Measurements from ENCODE around the gene DEPDC1. TPM values are rescaled to one million over a fixed set of nuclear protein-coding genes. Genes with fewer than 3 reads are reported as not detected.

Gene DEPDC1
- total RNA-seq, 1 experiment from 2014 or later, result 61.9 TPM

- intact Hi-C loops (cut with micrococcal nuclease), result no loop called here
- Histone ChIP-seq H3K36me3 (ENCODE audit: control insufficient read depth in 1 of 2, insufficient read depth in 2 of 2, low read length in 2 of 2) (peaks cover 0 to 34% of the 10 kb centered on the region in 2 experiments; a peak in 2 of 4 replicates), H3K9me2 (ENCODE audit: insufficient read depth) (no peaks in the 10 kb centered on the region), H3K27ac (ENCODE audit: low read depth, low read length) (no peak overlapping the region), H3K9me3 (ENCODE audit: control insufficient read depth in 1 of 2, insufficient read depth in 1 of 2, low read depth in 1 of 2, low read length in 2 of 2) (peaks cover 0 to 10% of the 10 kb centered on the region in 2 experiments; a peak in 1 of 4 replicates), H4K20me1 (ENCODE audit: insufficient read depth) (no peaks in the 10 kb centered on the region), H3K79me2 (ENCODE audit: insufficient read depth, low read length) (no peaks in the 10 kb centered on the region), H2AFZ (ENCODE audit: low read depth, low read length, poor library complexity, severe bottlenecking) (no peak overlapping the region), H3K9ac (ENCODE audit: low read length) (no peak overlapping the region), H3K4me3 (replicated peaks in 1 of 2; ENCODE audit: low read depth in 1 of 2, low read length in 2 of 2) (no peak overlapping the region), H3K27me3 (ENCODE audit: insufficient read depth, low read length) (no peaks in the 10 kb centered on the region), H3K4me1 (ENCODE audit: control insufficient read depth in 1 of 2, insufficient read depth in 2 of 2, low read length in 2 of 2) (peaks cover 0 to 19% of the 10 kb centered on the region in 2 experiments; a peak in 2 of 4 replicates), H3K4me2 (ENCODE audit: low read length) (peak overlapping the region; percentile 21)
- TF ChIP-seq ATF3 (IDR thresholded peaks at IDR 0.05) (no peak), JUND (IDR thresholded peaks at IDR 0.05) (no peak), EZH2phosphoT487 (IDR thresholded peaks at IDR 0.05; ENCODE audit: borderline replicate concordance) (no peak), RAD21 (IDR thresholded peaks at IDR 0.05; ENCODE audit: low read depth) (no peak), POLR2A (IDR thresholded peaks at IDR 0.05; ENCODE audit: borderline replicate concordance, extremely low read depth, insufficient read depth, insufficient read length) (no peak), CTCF (IDR thresholded peaks at IDR 0.05 in 2 of 3, conservative IDR thresholded peaks at IDR 0.05 in 1 of 3; ENCODE audit: borderline replicate concordance in 1 of 3, insufficient read depth in 1 of 3, low read depth in 2 of 3, low read length in 2 of 3) (no peak)
- ChIA-PET RAD21 (ENCODE audit: low non-redundant PET in 1 of 2, low total read pairs in 2 of 2, uncharacterized antibody in 2 of 2, unreplicated experiment in 2 of 2) (no interaction called here), POLR2A (no interaction called here), CTCF (interaction anchor here (0.8 kb wide), 1 partner anchor 13 kb away, joined by 3 read pairs; no protein-coding TSS in a partner anchor)
- no peak for ATAC-seq
- BruUV-seq (replicated peaks), result no TSS peak
- no peak for DNase-seq (ENCODE audit: low read depth, low spot score)
Observed at GRCh38 chr1:68459091-68459490, 37.8 kb downstream of the DEPDC1 start.

GRCh38 chr1:68456202-68456601, 40.7 kb downstream of the DEPDC1 start:
- TF ChIP-seq RAD21 (IDR thresholded peaks at IDR 0.05; ENCODE audit: low read depth), result no peak
- TF ChIP-seq SP1 (IDR thresholded peaks at IDR 0.05; ENCODE audit: low read depth), result no peak
- POLR2A ChIA-PET, result no interaction called here
- RAD21 ChIA-PET (ENCODE audit: low non-redundant PET in 1 of 2, low total read pairs in 2 of 2, uncharacterized antibody in 2 of 2, unreplicated experiment in 2 of 2), result no interaction called here
- H3K9me2 ChIP-seq (ENCODE audit: insufficient read depth), result no peaks in the 10 kb centered on the region
- H3K4me1 ChIP-seq (ENCODE audit: control insufficient read depth in 1 of 2, insufficient read depth in 2 of 2, low read length in 2 of 2), result peaks cover 0 to 18% of the 10 kb centered on the region in 2 experiments; a peak in 2 of 4 replicates
- no peaks in the 10 kb centered on the region for H3K9me3 ChIP-seq (ENCODE audit: control insufficient read depth in 1 of 2, insufficient read depth in 1 of 2, low read depth in 1 of 2, low read length in 2 of 2)
- H4K20me1 ChIP-seq (ENCODE audit: insufficient read depth), result no peaks in the 10 kb centered on the region
- no TSS peak for BruUV-seq (replicated peaks)
- no peaks in the 10 kb centered on the region for H3K79me2 ChIP-seq (ENCODE audit: insufficient read depth, low read length)
- no peak for DNase-seq (ENCODE audit: low read depth, low spot score)
- no peak overlapping the region for H3K4me3 ChIP-seq (replicated peaks in 1 of 2; ENCODE audit: low read depth in 1 of 2, low read length in 2 of 2)
- H3K4me2 ChIP-seq (ENCODE audit: low read length), result no peak overlapping the region
- no peak overlapping the region for H3K27ac ChIP-seq (ENCODE audit: low read depth, low read length)
- H3K36me3 ChIP-seq (ENCODE audit: control insufficient read depth in 1 of 2, insufficient read depth in 2 of 2, low read length in 2 of 2), result peaks cover 0 to 11% of the 10 kb centered on the region in 2 experiments; a peak in 1 of 4 replicates
- no peak for ATAC-seq
- no peak overlapping the region for H2AFZ ChIP-seq (ENCODE audit: low read depth, low read length, poor library complexity, severe bottlenecking)
- intact Hi-C loops (cut with micrococcal nuclease), result no loop called here
- H3K9ac ChIP-seq (ENCODE audit: low read length), result no peak overlapping the region
- no peaks in the 10 kb centered on the region for H3K27me3 ChIP-seq (ENCODE audit: insufficient read depth, low read length)
- CTCF ChIA-PET, result interaction anchor here (1.2 kb wide), 1 partner anchor 14 kb away, joined by 5 read pairs; no protein-coding TSS in a partner anchor

All from HCT116 (cell line).